GM18526 (cell line): ENCODE results near the gene TRAPPC1.

Source experiments
- POLR2A ChIP-seq: IDR thresholded peaks from 3 replicates; pipeline ENCODE4 v1.6.1; 2011; ENCODE audit not compliant: insufficient read length; ENCODE audit errors: extremely low read depth

Gene TRAPPC1

GRCh38 chr17:7893187-7893880 is 38.4 kb downstream of the TRAPPC1 start:
- no peak for TF ChIP-seq POLR2A

GRCh38 chr17:7889166-7889955 is 42.4 kb downstream of the TRAPPC1 start:
- TF ChIP-seq POLR2A = no peak

- TF ChIP-seq POLR2A = no peak
Observed at GRCh38 chr17:7888184-7888920, 43.4 kb downstream of the TRAPPC1 start, which contains the start of gene CHD3. TSS of gene CHD3 (plus strand) at chr17:7888789. CDS start at chr17:7889001, 212 bp downstream.

- TF ChIP-seq POLR2A = peak; percentile 40
Observed at GRCh38 chr17:7887482-7888183, 44.1 kb downstream of the TRAPPC1 start.

GRCh38 chr17:7887038-7887481 is 44.7 kb downstream of the TRAPPC1 start:
- no peak for TF ChIP-seq POLR2A

GRCh38 chr17:7886227-7887037 is 45.3 kb downstream of the TRAPPC1 start:
- no peak for TF ChIP-seq POLR2A

- TF ChIP-seq POLR2A = peak; percentile 43
Observed at GRCh38 chr17:7885367-7886226, 46.1 kb downstream of the TRAPPC1 start.

- TF ChIP-seq POLR2A = peak; percentile 33
Observed at GRCh38 chr17:7884581-7885366, 47.0 kb downstream of the TRAPPC1 start.

- no peak for TF ChIP-seq POLR2A
Observed at GRCh38 chr17:7883781-7884386, 47.9 kb downstream of the TRAPPC1 start.

- no peak for TF ChIP-seq POLR2A
Observed at GRCh38 chr17:7882629-7883028, 49.1 kb downstream of the TRAPPC1 start.

- no peak for TF ChIP-seq POLR2A
Observed at GRCh38 chr17:7882068-7882467, 49.7 kb downstream of the TRAPPC1 start.
